ENCODE measurements around the gene CLDN1. TPM values are rescaled to one million over a fixed set of nuclear protein-coding genes. Genes with fewer than 3 reads are reported as not detected.

Gene CLDN1
- total RNA-seq, 1 experiment from 2014 or later: 1.0 TPM

DNA sequence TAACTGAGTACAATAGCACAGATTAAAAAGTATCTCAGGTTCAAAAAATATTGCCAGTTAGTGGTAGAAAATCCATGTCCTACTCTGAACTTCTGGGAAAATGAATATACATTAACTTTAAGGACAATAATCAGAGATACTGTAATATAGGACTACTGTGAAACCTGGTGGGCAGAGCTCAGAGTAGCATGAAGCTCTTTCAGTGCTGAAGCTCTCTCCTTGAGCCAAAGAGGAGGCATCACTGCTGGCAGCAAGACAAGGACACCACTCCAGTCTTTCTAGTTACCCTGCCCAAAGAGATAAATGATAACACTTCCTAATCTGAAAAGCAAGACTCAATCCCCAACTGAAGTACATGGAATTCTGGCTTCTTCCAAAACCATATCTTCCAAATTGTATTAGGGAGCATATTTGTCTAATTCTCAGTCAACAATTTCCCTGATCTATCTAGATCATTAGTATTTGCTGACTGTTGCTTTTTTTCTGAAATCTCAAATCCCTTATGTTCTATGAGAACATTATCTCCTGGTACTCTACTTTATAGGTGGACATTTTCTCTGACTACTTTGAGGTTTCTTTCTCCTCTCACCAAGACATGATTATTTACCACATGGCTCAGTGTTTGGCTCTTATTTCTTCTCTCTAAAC lies 55.9 kb downstream of the CLDN1 start:
- no peak overlapping the region for H2BK20ac ChIP-seq (ENCODE audit: low read depth, low read length, poor library complexity, severe bottlenecking)
- H4K91ac ChIP-seq (ENCODE audit: insufficient read length, low read depth, low read length): no peak overlapping the region
- DNase-seq: no peak
- H3K79me2 ChIP-seq (ENCODE audit: insufficient read depth, low read length): no peaks in the 10 kb centered on the region
- no peak overlapping the region for H3K9ac ChIP-seq (ENCODE audit: extremely low read depth, insufficient read length, low read length)
- no peaks in the 10 kb centered on the region for H3K9me3 ChIP-seq (ENCODE audit: control insufficient read depth, low read depth, low read length)
- no peak overlapping the region for H2AK5ac ChIP-seq (ENCODE audit: insufficient read length, low read length)
- no peaks in the 10 kb centered on the region for H4K20me1 ChIP-seq (ENCODE audit: control insufficient read depth, insufficient read depth, insufficient read length)
- no peak overlapping the region for H4K5ac ChIP-seq (ENCODE audit: insufficient read length, low read depth, low read length)
- Mint-ChIP-seq H3K9me3 (no peaks in the 10 kb centered on the region), H3K27ac (no peak overlapping the region), H3K27me3 (ENCODE audit: low read depth) (no peaks in the 10 kb centered on the region), H3K36me3 (ENCODE audit: insufficient read depth in 1 of 3, low read depth in 3 of 3) (no peaks in the 10 kb centered on the region; a peak in 1 of 7 replicates), H3K4me1 (peaks cover 4 to 6% of the 10 kb centered on the region in 2 experiments), H3K4me3 (no peak overlapping the region)
- no peak overlapping the region for H3K4me2 ChIP-seq (ENCODE audit: insufficient read depth, insufficient read length, low read length)
- H3K18ac ChIP-seq (ENCODE audit: insufficient read length, low read depth, low read length): no peak overlapping the region
- H2BK15ac ChIP-seq (ENCODE audit: low read depth, low read length): no peak overlapping the region
- H4K8ac ChIP-seq (replicated peaks; ENCODE audit: insufficient read length, low read depth, low read length): no peak overlapping the region
- H2BK120ac ChIP-seq (ENCODE audit: low read depth, low read length, poor library complexity, severe bottlenecking): no peak overlapping the region
- H3K79me1 ChIP-seq (ENCODE audit: insufficient read depth, low read depth, low read length, poor library complexity, severe bottlenecking): no peaks in the 10 kb centered on the region
- no peak overlapping the region for H2BK12ac ChIP-seq (ENCODE audit: insufficient read length, low read depth, low read length)
- no peak overlapping the region for H3K23ac ChIP-seq (ENCODE audit: insufficient read length, low read depth, low read length)
- no peak overlapping the region for H2BK5ac ChIP-seq (ENCODE audit: insufficient read length, low read length)
- H3T11ph ChIP-seq (ENCODE audit: low read length): no peak overlapping the region
- H3K14ac ChIP-seq (ENCODE audit: insufficient read depth, low read length): no peak overlapping the region
- H3K4me1 ChIP-seq (ENCODE audit: insufficient read depth, low read length): no peaks in the 10 kb centered on the region
- no peaks in the 10 kb centered on the region for H3K27me3 ChIP-seq (ENCODE audit: insufficient read depth, low read length)
- H3K4ac ChIP-seq (ENCODE audit: low read depth, low read length): no peak overlapping the region
- TF ChIP-seq, protein P1, sequence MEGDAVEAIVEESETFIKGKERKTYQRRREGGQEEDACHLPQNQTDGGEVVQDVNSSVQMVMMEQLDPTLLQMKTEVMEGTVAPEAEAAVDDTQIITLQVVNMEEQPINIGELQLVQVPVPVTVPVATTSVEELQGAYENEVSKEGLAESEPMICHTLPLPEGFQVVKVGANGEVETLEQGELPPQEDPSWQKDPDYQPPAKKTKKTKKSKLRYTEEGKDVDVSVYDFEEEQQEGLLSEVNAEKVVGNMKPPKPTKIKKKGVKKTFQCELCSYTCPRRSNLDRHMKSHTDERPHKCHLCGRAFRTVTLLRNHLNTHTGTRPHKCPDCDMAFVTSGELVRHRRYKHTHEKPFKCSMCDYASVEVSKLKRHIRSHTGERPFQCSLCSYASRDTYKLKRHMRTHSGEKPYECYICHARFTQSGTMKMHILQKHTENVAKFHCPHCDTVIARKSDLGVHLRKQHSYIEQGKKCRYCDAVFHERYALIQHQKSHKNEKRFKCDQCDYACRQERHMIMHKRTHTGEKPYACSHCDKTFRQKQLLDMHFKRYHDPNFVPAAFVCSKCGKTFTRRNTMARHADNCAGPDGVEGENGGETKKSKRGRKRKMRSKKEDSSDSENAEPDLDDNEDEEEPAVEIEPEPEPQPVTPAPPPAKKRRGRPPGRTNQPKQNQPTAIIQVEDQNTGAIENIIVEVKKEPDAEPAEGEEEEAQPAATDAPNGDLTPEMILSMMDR (conservative IDR thresholded peaks at IDR 0.05): no peak
- no peak overlapping the region for H2AFZ ChIP-seq (ENCODE audit: low read length)
- H3K27ac ChIP-seq (ENCODE audit: insufficient read length, low read depth, low read length): no peak overlapping the region
- no peak overlapping the region for H3K56ac ChIP-seq (ENCODE audit: insufficient read length, low read depth, low read length)
- H3K23me2 ChIP-seq (ENCODE audit: insufficient read length, low read depth, low read length, poor library complexity, severe bottlenecking): no peaks in the 10 kb centered on the region

All from H9 (cell line).